ENCODE results near the gene FBXL5. TPM values are rescaled to one million over a fixed set of nuclear protein-coding genes. Genes with fewer than 3 reads are reported as not detected.

Gene FBXL5
- total RNA-seq, 1 experiment from 2014 or later = 69.6 TPM

- peaks cover 7% of the 10 kb centered on the region; the same call in 1 of the 2 replicates for H3K4me1 Mint-ChIP-seq
- no peak overlapping the region for H3K27ac Mint-ChIP-seq
- TF ChIP-seq ZNF219 (CRISPR knock-in tag; IDR thresholded peaks at IDR 0.05; ENCODE audit: borderline replicate concordance) (no peak), FOXK1 (CRISPR knock-in tag; IDR thresholded peaks at IDR 0.05) (no peak), OVOL2 (CRISPR knock-in tag; IDR thresholded peaks at IDR 0.05; ENCODE audit: borderline replicate concordance) (no peak), ZNF121 (CRISPR knock-in tag; IDR thresholded peaks at IDR 0.05) (no peak), SMAD4 (CRISPR knock-in tag; IDR thresholded peaks at IDR 0.05) (no peak), ZNF416 (CRISPR knock-in tag; IDR thresholded peaks at IDR 0.05) (no peak), ATF1 (CRISPR knock-in tag; IDR thresholded peaks at IDR 0.05) (no peak), ATF2 (CRISPR knock-in tag; IDR thresholded peaks at IDR 0.05; ENCODE audit: borderline replicate concordance, low read depth) (no peak), ZBTB21 (CRISPR knock-in tag; IDR thresholded peaks at IDR 0.05; ENCODE audit: borderline replicate concordance) (no peak), NR2C2 (CRISPR knock-in tag; IDR thresholded peaks at IDR 0.05) (no peak), RELA (CRISPR knock-in tag; IDR thresholded peaks at IDR 0.05; ENCODE audit: borderline replicate concordance) (no peak)
- DNase-seq (ENCODE audit: low spot score) = no peak
- no peaks in the 10 kb centered on the region for H3K9me3 Mint-ChIP-seq
- H3K4me3 Mint-ChIP-seq = no peak overlapping the region
- ChIA-PET POLR2A (no interaction called here), CTCF (no interaction called here)
- ATAC-seq = no peak
- peaks cover 3% of the 10 kb centered on the region; the same call in 1 of the 2 replicates for H3K36me3 Mint-ChIP-seq
- H3K27me3 Mint-ChIP-seq (ENCODE audit: low read depth) = no peaks in the 10 kb centered on the region
These were observed 97.2 kb downstream of the FBXL5 start for GRCh38 chr4:15557786-15558550.

- DNase-seq (ENCODE audit: low spot score) (no peak), ATAC-seq (no peak)
- H3K4me3 Mint-ChIP-seq = no peak overlapping the region
- ChIA-PET POLR2A (no interaction called here), CTCF (no interaction called here)
- peaks cover 7% of the 10 kb centered on the region; the same call in 1 of the 2 replicates for H3K4me1 Mint-ChIP-seq
- no peaks in the 10 kb centered on the region for H3K36me3 Mint-ChIP-seq
- H3K27me3 Mint-ChIP-seq (ENCODE audit: low read depth) = no peaks in the 10 kb centered on the region
- H3K9me3 Mint-ChIP-seq = no peaks in the 10 kb centered on the region
- no peak overlapping the region for H3K27ac Mint-ChIP-seq
- no peak for TF ChIP-seq GABPB1 (CRISPR knock-in tag; IDR thresholded peaks at IDR 0.05)
- no peak for TF ChIP-seq ATF1 (CRISPR knock-in tag; IDR thresholded peaks at IDR 0.05)
- TF ChIP-seq PREB (CRISPR knock-in tag; IDR thresholded peaks at IDR 0.05; ENCODE audit: borderline replicate concordance) = no peak
- no peak for TF ChIP-seq ARID4B (CRISPR knock-in tag; IDR thresholded peaks at IDR 0.05; ENCODE audit: borderline replicate concordance)
- no peak for TF ChIP-seq ZNF416 (CRISPR knock-in tag; IDR thresholded peaks at IDR 0.05)
- no peak for TF ChIP-seq ZSCAN18 (CRISPR knock-in tag; IDR thresholded peaks at IDR 0.05)
- no peak for TF ChIP-seq STAT6 (CRISPR knock-in tag; conservative IDR thresholded peaks at IDR 0.05; ENCODE audit: low read depth)
- TF ChIP-seq GRHL2 (CRISPR knock-in tag; IDR thresholded peaks at IDR 0.05; ENCODE audit: insufficient replicate concordance, severe bottlenecking) = no peak
- TF ChIP-seq ZMAT4 (CRISPR knock-in tag; IDR thresholded peaks at IDR 0.05) = no peak
- TF ChIP-seq IRF1 (CRISPR knock-in tag; IDR thresholded peaks at IDR 0.05) = no peak
- TF ChIP-seq USF1 (CRISPR knock-in tag; IDR thresholded peaks at IDR 0.05) = no peak
These were observed 98.6 kb downstream of the FBXL5 start for GRCh38 chr4:15556511-15557092.
